GM19452 (cell line): ENCODE results near the gene SLC23A3.
"Not testable (repeated sequence)": the region's sequence is repeated elsewhere in the genome, so short reads cannot be mapped to it uniquely, and the experiment has no call there.

Experiments used
- ATAC-seq: cut with Tn5 transposase; IDR thresholded peaks from one replicate; pipeline ENCODE4 v1.9.1; 2021; ENCODE audit not compliant: unreplicated experiment

SLC23A3 gene

DNA sequence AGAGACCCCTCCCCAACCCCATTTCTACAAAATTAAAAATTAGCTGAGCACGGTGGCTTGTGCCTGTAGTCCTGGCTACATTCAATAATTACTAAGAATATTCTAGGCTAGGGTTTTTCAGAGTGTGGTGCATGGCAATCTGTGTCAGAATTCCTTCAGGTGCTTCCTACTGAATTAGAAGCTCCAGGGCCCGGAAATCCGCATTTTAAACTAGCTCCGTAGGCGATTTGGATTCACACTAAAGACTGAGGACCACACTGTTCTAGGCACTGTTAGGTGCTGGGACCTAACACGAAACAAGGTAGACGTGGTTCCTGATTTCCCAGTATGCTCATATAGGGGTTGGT is 36.1 kb upstream of the SLC23A3 start:
- ATAC-seq, result no peak

DNA sequence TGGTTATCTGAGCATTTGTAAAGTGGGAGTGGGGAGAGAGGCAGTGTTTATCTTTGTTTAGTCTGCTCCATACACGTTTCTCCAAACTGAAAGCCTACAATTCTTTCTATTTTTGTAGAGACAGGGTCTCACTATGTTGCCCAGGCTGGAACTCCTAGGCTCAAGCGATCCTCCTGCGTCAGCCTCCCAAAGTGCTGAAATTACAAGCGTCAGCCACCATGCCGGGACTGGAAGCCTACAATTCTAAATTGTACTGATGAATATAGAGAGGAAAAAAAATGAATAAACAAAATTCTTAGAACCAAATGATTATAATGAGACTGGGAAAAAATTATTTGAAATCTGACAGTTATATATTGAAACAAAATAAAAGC is 35.3 kb upstream of the SLC23A3 start:
- ATAC-seq, result no peak

DNA sequence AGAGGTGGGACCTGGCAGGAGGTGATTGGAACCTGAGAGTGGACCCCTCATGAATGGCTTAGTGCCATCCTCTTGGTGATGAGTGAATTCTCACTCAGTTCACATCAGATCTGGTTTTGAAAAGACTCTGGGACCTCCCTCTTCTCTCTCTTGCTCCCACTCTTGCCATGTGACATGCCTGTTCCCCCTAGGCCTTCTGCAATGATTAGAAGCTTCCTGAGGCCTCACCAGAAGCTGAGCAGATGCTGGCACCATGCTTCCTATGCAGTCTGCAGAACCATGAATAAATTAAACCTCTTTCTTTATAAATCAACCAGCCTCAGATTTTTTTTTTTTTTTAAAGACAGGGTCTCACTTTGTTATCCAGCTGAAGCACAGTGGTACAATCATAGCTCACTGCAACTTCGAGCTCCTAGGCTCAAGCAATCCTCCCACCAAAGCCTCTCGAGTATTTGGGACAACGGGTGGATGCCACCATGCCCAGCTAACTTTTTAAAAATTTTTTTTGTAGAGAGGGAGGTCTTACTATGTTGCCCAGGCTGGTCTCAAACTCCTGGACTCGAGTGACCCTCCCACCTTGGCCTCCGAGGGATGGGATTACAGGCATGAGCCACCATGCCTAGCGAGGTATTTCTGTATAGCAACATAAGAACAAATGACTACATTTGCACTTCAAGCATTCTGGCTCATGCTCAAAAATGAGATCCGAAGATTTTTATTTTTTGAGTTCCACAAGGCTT is 34.8 kb upstream of the SLC23A3 start:
- ATAC-seq, result no peak

DNA sequence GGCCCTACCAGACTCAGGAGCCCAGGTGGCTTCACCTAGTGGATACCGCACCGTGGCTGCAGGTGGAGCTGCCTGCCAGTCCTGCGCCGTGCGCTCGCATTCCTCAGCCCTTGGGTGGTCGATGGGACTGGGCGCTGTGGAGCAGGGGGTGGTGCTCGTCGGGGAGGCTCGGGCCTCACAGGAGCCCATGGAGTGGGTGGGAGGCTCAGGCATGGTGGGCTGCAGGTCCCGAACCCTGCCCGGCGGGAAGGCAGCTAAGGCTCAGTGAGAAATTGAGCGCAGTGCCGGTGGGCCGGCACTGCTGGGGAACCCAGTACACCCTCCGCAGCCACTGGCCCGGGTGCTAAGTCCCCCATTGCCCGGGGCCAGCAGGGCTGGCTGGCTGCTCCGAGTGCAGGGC is 31.5 kb upstream of the SLC23A3 start:
- ATAC-seq, result not testable (repeated sequence)

DNA sequence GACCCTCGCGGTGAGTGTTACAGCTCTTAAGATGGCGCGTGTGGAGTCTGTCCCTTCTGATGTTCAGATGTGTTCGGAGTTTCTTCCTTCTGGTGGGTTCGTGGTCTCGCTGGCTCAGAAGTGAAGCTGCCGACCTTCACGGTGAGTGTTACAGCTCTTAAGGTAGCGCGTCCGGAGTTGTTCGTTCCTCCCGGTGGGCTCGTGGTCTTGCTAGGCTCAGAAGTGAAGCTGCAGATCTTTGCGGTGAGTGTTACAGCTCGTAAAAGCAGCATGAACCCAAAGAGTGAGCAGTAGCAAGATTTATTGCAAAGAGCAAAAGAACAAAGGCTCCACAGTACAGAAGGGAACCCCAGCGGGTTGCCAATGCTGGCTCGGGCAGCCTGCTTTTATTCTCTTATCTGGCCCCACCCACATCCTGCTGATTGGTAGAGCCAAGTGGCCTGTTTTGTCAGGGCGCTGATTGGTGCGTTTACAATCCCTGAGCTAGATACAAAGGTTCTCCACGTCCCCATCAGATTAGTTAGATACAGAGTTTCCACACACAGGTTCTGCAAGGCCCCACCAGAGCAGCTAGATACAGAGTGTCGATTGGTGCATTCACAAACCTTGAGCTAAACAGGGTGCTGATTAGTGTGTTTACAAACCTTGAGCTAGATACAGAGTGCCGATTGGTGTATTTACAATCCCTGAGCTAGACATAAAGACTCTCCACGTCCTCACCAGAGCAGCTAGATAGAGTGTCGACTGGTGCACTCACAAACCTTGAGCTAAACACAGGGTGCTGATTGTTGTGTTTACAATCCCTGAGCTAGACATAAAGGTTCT is 30.9 kb upstream of the SLC23A3 start:
- ATAC-seq, result not testable (repeated sequence)

DNA sequence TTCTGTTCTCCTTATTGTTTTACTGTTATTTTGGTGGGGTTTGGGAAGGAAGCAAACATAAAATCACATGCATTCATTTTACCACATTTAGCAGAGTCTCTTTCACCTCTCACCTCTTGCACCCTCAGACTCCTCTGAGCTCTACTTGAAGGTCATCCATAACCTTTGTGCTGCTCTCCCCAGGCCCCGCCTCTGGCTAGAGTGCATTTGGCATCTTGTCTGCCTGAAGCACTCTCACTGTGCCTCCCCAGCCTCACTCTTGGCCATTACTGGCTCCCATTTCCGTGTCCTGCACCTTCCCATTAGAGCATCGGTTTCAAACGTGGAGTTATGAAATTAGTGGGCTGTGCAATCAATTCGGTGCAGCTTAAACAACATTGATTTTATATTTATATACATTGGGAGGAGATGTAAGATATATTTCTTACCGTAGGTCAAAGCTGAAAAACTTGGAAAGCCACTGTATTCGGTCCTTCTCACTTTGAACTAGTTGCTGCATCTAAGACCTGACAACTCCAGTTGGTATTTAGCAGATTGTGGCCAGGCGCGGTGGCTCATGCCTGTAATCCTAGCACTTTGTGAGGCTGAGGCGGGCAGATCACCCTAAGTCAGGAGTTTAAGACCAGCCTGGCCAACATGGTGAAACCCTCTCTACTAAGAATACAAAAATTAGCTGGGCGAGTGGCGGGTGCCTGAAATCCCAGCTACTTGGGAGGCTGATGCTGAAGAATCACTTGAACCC is 29.8 kb upstream of the SLC23A3 start:
- no peak for ATAC-seq

DNA sequence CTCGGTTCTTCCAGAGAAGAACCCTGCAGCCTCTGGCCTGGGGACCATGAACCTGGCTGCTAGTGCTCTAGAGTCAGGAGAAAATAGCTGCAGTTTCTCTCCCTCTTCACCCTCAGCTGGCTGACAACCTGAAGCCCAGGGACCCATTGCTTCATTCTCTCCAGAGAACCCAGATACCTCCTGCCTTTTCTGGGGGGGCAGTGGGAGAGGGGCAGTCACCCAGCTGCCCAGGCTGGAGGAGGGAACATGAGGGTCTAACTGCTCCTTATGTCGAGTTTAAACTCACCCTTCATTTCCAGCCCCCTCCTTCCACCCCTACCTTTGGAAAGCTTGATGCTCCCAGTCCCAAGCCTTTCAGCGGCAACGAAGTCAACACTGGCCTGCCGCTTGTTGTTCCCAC is 29.1 kb upstream of the SLC23A3 start:
- no peak for ATAC-seq

DNA sequence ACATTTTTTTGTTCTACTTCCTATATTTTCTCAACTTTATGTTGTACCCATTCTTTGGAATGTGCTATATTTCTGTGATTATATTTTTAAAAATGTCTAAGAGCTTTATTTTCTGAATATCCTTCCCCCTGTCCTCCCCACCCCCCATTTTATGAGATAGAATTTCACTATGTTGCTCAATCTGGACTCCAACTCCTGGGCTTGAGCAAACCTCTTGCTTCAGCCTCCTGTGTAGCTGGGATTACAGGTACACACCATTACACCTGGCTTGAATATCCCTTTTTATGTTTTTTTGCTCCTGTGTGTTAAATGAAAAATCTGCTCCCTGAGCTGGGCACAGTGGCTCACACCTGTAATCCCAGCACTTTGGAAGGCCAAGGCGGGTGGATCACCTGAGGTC is 27.6 kb upstream of the SLC23A3 start:
- ATAC-seq, result no peak

DNA sequence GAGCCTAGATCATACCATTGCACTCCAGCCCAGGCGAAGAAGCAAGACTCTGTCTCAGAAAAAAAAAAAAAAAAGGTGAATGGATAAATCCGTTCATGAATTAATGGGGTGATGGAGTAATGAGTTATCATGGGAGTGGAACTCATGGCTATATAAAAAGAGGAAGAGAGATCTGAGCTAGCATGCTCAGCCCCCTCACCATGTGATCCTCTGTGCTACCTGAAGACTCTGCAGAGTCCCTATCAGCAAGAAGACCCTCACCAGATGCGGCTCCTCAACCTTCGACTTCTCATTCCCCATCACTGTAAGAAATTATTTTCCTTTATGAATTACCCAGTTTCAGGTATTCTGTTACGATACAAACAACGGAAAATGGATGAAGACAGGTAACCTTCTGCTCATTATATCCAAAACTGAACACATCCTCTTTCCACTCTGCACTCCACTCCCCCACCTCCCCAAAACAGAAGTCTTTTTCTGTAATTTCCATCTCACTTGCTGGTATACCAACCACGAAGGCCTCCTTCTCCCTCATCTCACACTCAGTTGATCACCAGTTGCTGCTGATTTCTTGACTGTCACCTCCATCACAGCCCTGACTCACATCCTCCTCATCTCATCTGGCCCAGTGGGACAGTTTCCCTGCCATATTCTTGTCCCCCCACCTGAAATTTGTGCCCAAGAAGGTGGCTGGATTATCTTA is 17.1 kb upstream of the SLC23A3 start:
- ATAC-seq, result no peak

DNA sequence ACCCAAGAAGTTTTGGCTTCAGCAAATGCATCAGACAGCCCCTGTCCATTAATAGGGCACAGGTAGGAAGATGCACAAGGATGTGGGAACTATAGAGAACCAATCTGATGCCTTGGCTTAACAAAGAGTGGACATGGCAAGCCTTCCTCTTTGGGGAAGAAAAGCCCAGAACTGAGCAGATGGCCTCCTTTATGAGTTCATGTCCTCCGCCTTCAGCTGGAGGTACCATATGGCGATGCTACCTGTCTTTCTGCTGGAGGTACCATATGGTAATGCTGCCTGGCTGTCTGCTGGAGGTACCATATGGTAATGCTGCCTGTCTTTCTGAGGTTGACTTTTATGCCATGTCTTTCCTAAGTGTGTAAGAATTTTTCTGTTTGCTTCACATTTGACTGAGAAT is 14.3 kb upstream of the SLC23A3 start:
- ATAC-seq, result no peak

DNA sequence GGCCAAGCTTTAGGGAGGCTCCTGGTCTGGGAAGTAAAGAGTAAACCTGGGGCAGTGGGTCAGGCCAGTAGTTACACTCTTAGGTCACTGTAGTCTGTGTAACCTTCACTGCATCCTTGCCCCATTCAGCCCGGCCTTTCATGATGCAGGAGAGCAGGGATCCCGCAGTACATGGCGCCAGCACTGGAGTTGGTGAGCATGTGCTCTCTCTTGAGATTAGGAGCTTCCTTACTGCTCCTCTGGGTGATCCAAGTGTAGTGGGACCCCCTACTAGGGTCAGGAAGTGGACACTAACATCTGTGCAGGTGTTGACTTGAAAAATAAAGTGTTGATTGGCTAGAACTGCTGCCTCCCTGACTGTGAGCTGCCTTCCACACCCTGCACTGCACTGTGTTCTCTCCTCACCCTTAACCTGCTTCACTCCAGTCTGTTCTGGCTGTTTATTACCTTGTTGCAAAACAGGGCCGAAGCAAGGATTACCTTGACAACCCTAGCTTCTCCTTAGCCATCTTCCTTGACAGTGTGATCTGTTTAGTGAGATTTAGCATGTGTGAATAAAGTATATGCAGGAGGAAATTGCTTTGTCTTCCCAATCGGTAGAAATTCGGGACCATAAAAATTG is 13.4 kb upstream of the SLC23A3 start:
- no peak for ATAC-seq

DNA sequence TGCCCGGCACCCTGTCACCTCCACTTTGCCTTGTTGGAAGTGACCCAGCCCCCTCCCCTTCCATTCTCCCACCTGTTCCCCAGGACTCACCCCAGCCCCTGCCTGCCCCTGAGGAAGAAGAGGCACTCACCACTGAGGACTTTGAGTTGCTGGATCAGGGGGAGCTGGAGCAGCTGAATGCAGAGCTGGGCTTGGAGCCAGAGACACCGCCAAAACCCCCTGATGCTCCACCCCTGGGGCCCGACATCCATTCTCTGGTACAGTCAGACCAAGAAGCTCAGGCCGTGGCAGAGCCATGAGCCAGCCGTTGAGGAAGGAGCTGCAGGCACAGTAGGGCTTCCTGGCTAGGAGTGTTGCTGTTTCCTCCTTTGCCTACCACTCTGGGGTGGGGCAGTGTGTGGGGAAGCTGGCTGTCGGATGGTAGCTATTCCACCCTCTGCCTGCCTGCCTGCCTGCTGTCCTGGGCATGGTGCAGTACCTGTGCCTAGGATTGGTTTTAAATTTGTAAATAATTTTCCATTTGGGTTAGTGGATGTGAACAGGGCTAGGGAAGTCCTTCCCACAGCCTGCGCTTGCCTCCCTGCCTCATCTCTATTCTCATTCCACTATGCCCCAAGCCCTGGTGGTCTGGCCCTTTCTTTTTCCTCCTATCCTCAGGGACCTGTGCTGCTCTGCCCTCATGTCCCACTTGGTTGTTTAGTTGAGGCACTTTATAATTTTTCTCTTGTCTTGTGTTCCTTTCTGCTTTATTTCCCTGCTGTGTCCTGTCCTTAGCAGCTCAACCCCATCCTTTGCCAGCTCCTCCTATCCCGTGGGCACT is 12.7 kb upstream of the SLC23A3 start:
- ATAC-seq, result no peak

DNA sequence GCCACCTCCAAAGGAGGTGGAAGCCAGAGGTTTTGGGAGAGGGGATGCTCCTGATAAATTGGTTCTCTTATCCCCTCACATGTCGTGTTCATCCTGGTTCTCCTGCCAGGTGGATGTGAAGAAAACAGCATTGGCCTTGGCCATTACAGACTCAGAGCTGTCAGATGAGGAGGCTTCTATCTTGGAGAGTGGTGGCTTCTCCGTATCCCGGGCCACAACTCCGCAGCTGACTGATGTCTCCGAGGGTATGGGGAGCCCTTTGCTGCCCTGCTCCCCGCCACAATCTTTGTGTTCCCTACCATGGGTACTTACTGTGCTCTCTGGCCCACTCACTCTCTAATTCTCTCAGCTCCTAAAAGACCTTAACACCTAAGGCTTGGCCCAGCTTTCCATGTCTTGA is 11.7 kb upstream of the SLC23A3 start:
- no peak for ATAC-seq

DNA sequence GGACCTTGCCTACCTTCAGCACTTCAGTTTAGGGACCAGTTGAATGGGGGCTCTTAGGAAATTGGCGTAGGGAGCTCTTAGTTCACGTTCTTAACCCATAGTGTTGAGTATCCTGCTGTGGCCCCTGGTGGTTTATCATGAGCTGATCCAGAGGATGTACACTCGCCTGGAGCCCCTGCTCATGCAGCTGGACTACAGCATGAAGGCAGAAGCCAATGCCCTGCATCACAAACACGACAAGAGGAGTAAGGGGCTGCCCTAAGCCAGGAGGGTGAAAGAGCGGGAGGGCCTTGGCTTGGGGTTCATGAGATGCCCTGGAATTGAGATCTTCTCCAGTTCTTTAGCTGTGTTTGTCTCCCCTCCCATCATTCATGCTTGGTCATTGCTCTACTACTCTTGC is 11.1 kb upstream of the SLC23A3 start:
- no peak for ATAC-seq

DNA sequence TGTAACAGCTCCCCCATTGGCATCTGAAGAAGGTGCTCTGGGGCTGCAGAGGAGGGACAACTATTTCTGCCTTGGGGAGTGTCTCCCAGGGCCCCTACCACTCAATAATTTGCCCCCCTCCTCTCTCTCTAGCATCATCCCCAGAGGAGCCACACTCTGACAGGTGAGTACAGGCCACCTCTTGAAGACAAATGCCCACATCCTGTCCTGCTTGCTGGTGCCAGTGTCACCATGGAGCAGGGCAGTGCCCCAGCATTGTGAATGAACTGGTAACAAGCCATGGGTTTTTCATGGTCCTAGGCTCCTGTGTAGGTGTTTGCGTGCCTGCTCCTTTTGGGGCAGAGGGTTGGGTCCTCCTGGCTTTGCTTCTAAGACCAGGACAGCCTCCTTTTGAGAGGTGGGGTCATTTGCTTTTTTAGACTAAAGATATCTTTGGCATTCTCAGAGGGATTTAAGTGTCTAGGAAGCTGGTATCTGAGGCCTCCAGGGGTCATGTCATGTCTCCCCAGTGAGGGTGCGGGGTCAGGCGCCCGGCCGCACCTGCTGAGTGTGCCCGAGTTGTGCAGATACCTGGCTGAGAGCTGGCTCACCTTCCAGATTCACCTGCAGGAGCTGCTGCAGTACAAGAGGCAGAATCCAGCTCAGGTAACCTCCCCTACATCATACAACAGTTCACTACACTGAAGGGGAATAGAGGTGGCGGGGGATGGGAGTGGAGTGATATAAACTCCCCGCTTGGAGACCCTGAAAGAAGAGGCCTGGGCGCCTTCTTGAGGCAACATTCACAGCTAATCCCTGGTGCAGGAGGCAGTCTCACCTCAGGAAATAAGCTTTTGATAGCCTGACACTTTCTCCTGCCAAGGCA is 10.0 kb upstream of the SLC23A3 start:
- ATAC-seq, result no peak

DNA sequence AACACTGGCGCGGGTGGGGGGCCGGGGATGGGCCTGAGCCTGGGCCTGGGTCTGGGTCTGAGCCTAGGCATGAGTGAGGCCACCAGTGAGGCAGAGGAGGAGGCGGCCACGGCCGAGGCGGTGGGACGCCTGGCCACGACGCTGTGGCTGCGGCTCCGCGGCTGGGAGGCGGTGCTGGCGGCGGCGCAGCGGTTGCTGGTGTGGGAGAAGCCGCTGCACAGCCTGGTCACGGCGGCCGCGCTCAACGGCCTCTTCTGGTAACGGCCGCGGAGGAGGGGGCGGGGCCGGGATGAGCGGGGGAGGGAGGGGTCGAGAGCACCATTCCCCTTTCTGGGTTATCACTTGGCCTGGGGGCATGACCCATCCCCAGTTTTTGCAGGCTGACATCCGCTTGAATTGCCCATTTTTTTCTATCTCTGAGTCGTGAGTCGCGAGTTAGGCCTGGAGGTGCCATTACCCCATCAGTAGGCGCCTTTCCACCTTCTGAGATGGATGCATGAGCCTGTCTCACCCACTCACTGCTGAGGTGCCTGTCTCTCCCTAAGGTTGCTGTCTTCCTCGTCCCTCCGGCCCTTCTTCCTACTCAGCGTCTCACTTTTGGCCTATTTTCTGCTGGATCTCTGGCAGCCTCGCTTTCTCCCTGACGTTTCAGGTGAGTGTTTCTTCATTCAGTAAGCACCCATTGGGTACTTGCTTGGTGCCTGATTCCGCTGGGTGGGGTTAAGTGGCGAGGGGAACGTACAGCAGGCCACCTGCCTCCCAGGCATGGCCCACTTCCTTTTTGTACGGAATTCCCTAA is 8.7 kb upstream of the SLC23A3 start:
- ATAC-seq, result peak; percentile 8

DNA sequence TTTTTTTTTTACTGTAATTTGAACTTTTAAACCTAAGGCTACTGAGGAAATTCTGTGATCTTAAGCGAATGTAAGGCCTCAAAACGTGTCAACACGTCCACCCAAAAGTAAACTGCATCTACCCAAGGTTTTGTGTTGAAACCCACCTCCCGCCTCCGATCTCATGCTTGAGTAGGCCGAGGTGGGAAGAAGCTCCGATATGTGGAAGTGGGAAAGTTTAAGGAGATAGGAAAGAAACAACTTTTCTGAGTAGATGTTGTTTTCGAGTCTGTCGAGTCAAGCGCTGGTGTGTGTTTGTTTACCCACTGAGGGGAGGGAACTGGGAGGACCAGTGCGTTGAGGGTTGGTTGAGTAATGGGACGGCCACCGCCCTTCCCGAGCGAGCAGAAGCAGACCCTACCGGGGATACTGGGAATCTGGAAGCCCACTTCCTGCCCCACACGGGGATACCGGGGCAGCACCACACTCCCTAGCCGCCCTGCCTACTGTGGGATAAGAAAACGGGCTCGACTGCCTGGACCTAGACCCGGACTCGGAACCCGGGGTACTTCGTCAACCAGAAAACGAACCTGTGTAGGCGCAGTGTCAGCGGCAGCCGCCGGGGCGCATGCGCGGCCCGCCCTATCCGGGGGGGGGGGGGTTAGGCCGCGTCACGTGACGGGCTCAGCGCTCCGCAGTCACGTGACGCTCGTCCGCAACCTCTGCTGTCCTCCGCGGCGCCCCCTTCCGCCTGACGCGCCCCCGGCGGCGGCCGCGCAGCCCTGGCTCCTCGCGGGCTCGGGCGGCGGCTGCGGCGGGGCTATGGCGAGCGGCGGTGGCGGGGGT is 7.9 kb upstream of the SLC23A3 start, which contains the start of gene RETREG2:
TSS of gene RETREG2 (plus strand) at position 724 of the 825 bp plus-strand sequence. CDS start at position 802, 78 bp downstream.
- peak; percentile 45 for ATAC-seq
